Spleen (tissue), 11 donors: ENCODE measurements around the gene MEIS2. TPM values are rescaled to one million over a fixed set of nuclear protein-coding genes. Genes with fewer than 3 reads are reported as not detected.

ENCODE experiments used
- DNase-seq: peaks from one replicate; pipeline ENCODE4 v3.0.0-alpha.2; 2020
- H3K27ac ChIP-seq, 8 donors: fragments of 200-600 bp; sonication (generic) in 7 of 8; 1 replicate in 4 of 8; 2 replicates in 4 of 8; pipeline versions ENCODE4 v1.5.0 to v1.8.0; 2016 to 2021; ENCODE audit warnings: inconsistent platforms in 4 of 8, mild to moderate bottlenecking in 4 of 8, moderate library complexity in 1 of 8
- H3K27me3 ChIP-seq, 7 donors: fragments of 200-600 bp; sonication (generic) in 6 of 7; replicated peaks in 1 of 7; 1 replicate in 4 of 7; 2 replicates in 3 of 7; pipeline versions ENCODE4 v1.5.0 to v1.8.0; 2016 to 2021; ENCODE audit warnings: inconsistent platforms in 3 of 7, mild to moderate bottlenecking in 1 of 7
- H3K36me3 ChIP-seq, 6 donors: fragments of 200-600 bp; sonication (generic) in 5 of 6; 1 replicate in 4 of 6; 2 replicates in 2 of 6; pipeline versions ENCODE4 v1.5.0 to v1.8.0; 2016 to 2021; ENCODE audit warnings: inconsistent platforms in 2 of 6
- H3K4me1 ChIP-seq, 6 donors: fragments of 200-600 bp; sonication (generic) in 5 of 6; 1 replicate in 3 of 6; 2 replicates in 3 of 6; pipeline versions ENCODE4 v1.5.0 to v1.8.0; 2016 to 2021; ENCODE audit warnings: inconsistent platforms in 3 of 6
- H3K4me3 ChIP-seq, 8 donors: fragments of 200-600 bp; sonication (generic) in 7 of 8; 1 replicate in 4 of 8; 2 replicates in 4 of 8; pipeline versions ENCODE4 v1.5.0 to v1.8.0; 2016 to 2021; ENCODE audit warnings: inconsistent platforms in 4 of 8, mild to moderate bottlenecking in 4 of 8, moderate library complexity in 2 of 8
- H3K9me3 ChIP-seq, 8 donors: fragments of 200-600 bp; sonication (generic) in 7 of 8; 1 replicate in 4 of 8; 2 replicates in 4 of 8; pipeline versions ENCODE4 v1.5.0 to v1.8.0; 2016 to 2021; ENCODE audit warnings: inconsistent platforms in 4 of 8
- POLR2A ChIP-seq, 3 donors: fragments of 450-650 bp; IDR thresholded peaks; one replicate each; pipeline ENCODE4 v1.5.1; 2017; ENCODE audit warnings: antibody characterized with exemption in 3 of 3, mild to moderate bottlenecking in 1 of 3
- POLR2AphosphoS5 ChIP-seq, 3 donors: sonication (generic); formaldehyde crosslinking; IDR thresholded peaks; one replicate each; pipeline ENCODE4 v1.5.1; 2017; ENCODE audit warnings: antibody characterized with exemption in 3 of 3
- WGBS, 5 donors: extraction: QIAGEN DNeasy Blood & Tissue Kit in 3 of 5; methylation state at CpG; one replicate each; pipeline versions ENCODE4 v1.1.5 to v1.1.7; 2013 to 2018; 5-methylcytosine and 5-hydroxymethylcytosine counted together
- intact Hi-C: fragments of 100-400 bp; cut with DNase I; formaldehyde crosslinking; loops from one replicate; pipeline ENCODE4 v1.15.0; 2023; ENCODE audit warnings: low total_unique reads
- polyA plus RNA-seq, 3 donors: library from polyadenylated mRNA; stranded (reverse); fragments of 200-250 nt; gene quantifications; one replicate each; pipeline ENCODE4 v1.2.1, GENCODE V29; 2013
- total RNA-seq, 7 donors: library from RNA; depleted of rRNA in 3 of 7; stranded (reverse); fragments of >200 nt in 3 of 7; fragmentation: NEBNext Ultra II Directional in 4 of 7; extraction: Animal tissue kit (Norgen Biotek cat#: 25700) in 4 of 7; gene quantifications; one replicate each; pipeline versions ENCODE4 v1.1.0 to v1.2.1, GENCODE V29; 2016 to 2021
- TF ChIP-seq, protein P1 (sequence below), 11 experiments: fragments of 200-600 bp in 7 of 11; fragments of 450-650 bp in 4 of 11; sonication (generic) in 4 of 11; IDR thresholded peaks in 8 of 11; conservative IDR thresholded peaks in 3 of 11; 1 replicate in 7 of 11; 2 replicates in 4 of 11; pipeline versions ENCODE4 v1.4.0 to v1.8.0; 2016 to 2021; ENCODE audit warnings: antibody characterized with exemption in 11 of 11, inconsistent platforms in 4 of 11, mild to moderate bottlenecking in 1 of 11
- donor health status: healthy with polysubstance abuse.
- donor health status: DM: no; HTN: no; CAD: no; lungs with moderate emphysema.
- donor health status: DM: no; HTN: no; CAD: no.
- donor health status: Bipolar disorder and iron deficiency.
- donor health status: healthy.
- donor health status: DM: no; HTN: no; CAD: no.
- donor health status: DM: yes; HTN: yes; CAD: no.

The MEIS2 gene
- total and polyA plus RNA-seq, 10 donors: 2.6 to 57.2 (median 23.5) TPM

- H3K4me3 ChIP-seq: peak overlapping the region in 1 of 8 donors; percentile 63
- H3K9me3 ChIP-seq: no peaks in the 10 kb centered on the region
- peaks cover 0 to 23% (median 6%) of the 10 kb centered on the region in 6 donors for H3K4me1 ChIP-seq
- H3K27ac ChIP-seq: no peak overlapping the region
- DNase-seq: no peak
- 38 to 62% (median 55%) methylated on average over 3 of the region's 3 CpGs for WGBS, 5 donors
- H3K36me3 ChIP-seq: no peaks in the 10 kb centered on the region
- intact Hi-C loops: no loop called here
- H3K27me3 ChIP-seq: peaks cover 0 to 86% (median 49%) of the 10 kb centered on the region in 7 donors
- TF ChIP-seq POLR2AphosphoS5 (IDR thresholded peaks at IDR 0.05) (no peak), POLR2A (IDR thresholded peaks at IDR 0.05) (no peak)
- TF ChIP-seq, protein P1, sequence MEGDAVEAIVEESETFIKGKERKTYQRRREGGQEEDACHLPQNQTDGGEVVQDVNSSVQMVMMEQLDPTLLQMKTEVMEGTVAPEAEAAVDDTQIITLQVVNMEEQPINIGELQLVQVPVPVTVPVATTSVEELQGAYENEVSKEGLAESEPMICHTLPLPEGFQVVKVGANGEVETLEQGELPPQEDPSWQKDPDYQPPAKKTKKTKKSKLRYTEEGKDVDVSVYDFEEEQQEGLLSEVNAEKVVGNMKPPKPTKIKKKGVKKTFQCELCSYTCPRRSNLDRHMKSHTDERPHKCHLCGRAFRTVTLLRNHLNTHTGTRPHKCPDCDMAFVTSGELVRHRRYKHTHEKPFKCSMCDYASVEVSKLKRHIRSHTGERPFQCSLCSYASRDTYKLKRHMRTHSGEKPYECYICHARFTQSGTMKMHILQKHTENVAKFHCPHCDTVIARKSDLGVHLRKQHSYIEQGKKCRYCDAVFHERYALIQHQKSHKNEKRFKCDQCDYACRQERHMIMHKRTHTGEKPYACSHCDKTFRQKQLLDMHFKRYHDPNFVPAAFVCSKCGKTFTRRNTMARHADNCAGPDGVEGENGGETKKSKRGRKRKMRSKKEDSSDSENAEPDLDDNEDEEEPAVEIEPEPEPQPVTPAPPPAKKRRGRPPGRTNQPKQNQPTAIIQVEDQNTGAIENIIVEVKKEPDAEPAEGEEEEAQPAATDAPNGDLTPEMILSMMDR (IDR thresholded peaks at IDR 0.05 in 8 of 11, conservative IDR thresholded peaks at IDR 0.05 in 3 of 11): no peak
Observed at GRCh38 chr15:37111427-37111717, 11.0 kb upstream of the MEIS2 start.

GRCh38 chr15:37109872-37110572 lies 9.7 kb upstream of the MEIS2 start:
- Histone ChIP-seq H3K36me3 (no peaks in the 10 kb centered on the region), H3K27me3 (peaks cover 0 to 99% (median 55%) of the 10 kb centered on the region in 7 donors), H3K4me1 (peaks cover 0 to 25% (median 6%) of the 10 kb centered on the region in 6 donors), H3K4me3 (peak overlapping the region; percentile 13 to 63 (median 25)), H3K27ac (peak overlapping the region in 2 of 8 donors; percentile 21 to 26), H3K9me3 (no peaks in the 10 kb centered on the region)
- intact Hi-C loops: loop anchor here (10.0 kb wide), 1 partner anchor 225 kb away; no protein-coding TSS in a partner anchor
- 14 to 28% (median 17%) methylated on average over 27 of the region's 27 CpGs for WGBS, 5 donors
- TF ChIP-seq POLR2A (IDR thresholded peaks at IDR 0.05): no peak
- TF ChIP-seq, protein P1 (IDR thresholded peaks at IDR 0.05 in 8 of 11, conservative IDR thresholded peaks at IDR 0.05 in 3 of 11): no peak
- TF ChIP-seq POLR2AphosphoS5 (IDR thresholded peaks at IDR 0.05): no peak
- no peak for DNase-seq

GRCh38 chr15:37109168-37109871 lies 9.0 kb upstream of the MEIS2 start:
- intact Hi-C loops: loop anchor here (10.0 kb wide), 1 partner anchor 225 kb away; no protein-coding TSS in a partner anchor
- Histone ChIP-seq H3K4me1 (peaks cover 0 to 25% (median 6%) of the 10 kb centered on the region in 6 donors), H3K9me3 (no peaks in the 10 kb centered on the region), H3K4me3 (no peak overlapping the region), H3K27me3 (peaks cover 0 to 100% (median 55%) of the 10 kb centered on the region in 7 donors), H3K36me3 (no peaks in the 10 kb centered on the region), H3K27ac (no peak overlapping the region)
- no peak for DNase-seq
- TF ChIP-seq POLR2AphosphoS5 (IDR thresholded peaks at IDR 0.05) (no peak), POLR2A (IDR thresholded peaks at IDR 0.05) (no peak)
- TF ChIP-seq, protein P1 (IDR thresholded peaks at IDR 0.05 in 8 of 11, conservative IDR thresholded peaks at IDR 0.05 in 3 of 11): no peak
- 36 to 54% (median 39%) methylated on average over 18 of the region's 18 CpGs for WGBS, 5 donors
